Measurements from ENCODE around the gene LRBA.

The LRBA gene

DNA sequence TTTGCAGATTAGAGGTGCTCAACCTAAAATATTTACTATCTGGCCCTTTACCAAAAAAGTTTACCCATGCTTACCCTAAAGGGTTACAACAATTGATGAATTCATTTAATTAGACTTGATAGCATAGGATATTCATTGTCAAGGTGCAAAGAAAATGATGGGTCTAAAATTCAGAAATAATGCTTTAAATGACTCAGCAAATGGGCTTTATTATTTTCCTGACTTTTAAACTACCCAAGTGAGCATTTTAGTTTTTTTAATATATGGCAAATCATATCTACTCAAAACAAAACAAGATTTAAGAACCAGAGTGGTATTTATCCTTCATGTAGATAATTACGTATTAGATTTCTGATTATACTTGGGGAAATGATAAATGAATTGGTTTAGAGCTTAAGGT is 701.1 kb downstream of the LRBA start:
- ATAC-seq: no peak

- no peak for ATAC-seq
Measured at GRCh38 chr4:150310159-150310895, 704.8 kb downstream of the LRBA start.

- ATAC-seq: no peak
Measured at GRCh38 chr4:150308824-150309472, 706.1 kb downstream of the LRBA start.

GRCh38 chr4:150306719-150307118 is 708.4 kb downstream of the LRBA start:
- ATAC-seq: no peak

DNA sequence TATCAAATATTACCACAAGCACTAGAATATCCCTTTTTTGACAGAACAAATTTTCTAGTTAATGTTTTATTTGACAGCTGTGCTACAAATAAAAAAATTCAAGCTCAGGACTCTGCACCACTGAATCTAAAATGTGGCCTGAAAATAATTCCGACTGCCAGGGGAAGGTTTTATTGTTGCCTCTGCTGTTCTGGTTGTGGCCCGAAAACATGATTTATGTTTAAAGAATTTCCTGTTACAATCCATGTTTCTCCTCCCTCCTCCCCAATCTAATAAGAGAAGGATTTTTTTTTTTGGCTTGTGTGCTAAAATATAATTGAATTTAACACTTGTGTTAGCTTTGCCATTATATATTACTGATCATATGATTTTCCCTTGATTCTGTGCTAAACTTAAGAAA is 709.1 kb downstream of the LRBA start:
- ATAC-seq: no peak

DNA sequence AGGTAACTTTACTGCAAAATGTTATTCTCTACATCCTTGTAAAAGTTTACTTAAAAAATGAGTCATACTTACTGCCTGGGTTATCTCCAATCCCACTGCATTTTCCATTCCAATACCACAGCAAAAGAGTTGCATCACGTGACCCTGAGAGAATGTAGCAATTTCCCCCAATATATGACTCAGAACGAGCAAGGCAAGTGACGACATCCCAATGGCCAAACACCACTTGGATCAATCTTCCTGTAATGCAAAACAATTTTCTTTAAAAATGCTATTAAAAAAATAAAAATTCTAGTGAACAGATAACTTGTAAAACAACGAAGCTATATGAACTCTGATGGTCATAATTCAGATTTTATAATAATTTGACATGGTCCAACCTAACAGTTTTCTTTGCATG is 712.5 kb downstream of the LRBA start:
- peak in 1 of 2 donors; percentile 41 for ATAC-seq

DNA sequence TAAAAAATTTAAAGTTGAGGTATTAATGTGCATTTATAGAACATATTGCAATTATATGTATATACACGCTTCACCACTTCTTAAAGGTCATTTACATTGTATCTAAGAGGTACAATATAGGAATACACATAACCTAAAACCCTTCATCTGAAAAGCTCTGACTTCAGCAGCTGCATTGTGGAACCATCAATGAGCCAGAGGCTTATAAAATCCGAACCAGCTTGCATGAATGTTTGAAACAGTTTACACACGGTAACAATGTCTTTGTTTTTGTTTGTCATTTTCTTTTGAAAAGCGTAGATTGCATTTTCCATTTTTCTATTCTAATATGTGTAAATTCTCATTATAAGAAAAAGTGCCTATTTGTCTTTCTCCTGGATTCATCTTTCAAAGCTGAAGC is 715.3 kb downstream of the LRBA start:
- ATAC-seq: no peak

- ATAC-seq: no peak
Measured at GRCh38 chr4:150297861-150298474, 717.1 kb downstream of the LRBA start.

DNA sequence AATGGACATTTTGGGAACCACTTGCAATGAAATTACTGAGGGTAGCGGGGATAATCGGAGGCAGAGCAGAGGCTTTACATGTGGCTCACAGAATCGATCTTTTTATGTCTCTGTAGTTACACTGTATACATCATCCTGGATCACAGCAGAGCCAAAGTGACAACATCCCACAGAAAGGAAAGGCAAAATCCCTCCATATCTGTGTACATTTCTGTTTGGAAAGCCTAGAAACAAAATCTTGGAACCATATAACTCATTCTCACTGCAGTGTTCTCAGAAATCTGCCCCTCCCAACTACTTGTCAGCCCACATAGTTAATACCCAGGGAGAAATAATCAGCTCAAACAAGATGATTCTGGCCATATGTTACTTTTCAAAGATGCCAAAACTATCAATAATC is 725.2 kb downstream of the LRBA start:
- no peak for ATAC-seq

DNA sequence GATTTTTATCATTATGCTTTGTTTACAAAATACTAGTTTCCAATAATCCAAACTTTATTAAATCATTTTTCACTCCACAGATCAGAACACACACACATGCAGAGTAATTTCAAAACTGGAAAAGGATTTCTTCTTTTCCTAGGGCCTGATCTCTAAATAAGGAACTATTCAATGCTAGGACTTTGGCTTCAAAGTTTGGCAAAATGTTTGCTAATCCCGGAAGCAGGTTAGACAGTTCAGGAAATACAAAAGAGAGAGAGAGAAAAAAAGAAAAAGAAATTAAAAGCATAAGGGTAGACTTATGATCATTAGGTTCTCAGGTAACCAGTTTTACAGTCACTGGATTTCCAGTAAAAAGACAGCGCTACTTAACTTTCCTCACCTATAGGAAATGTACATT is 725.9 kb downstream of the LRBA start:
- ATAC-seq: no peak

- ATAC-seq: no peak
Measured at GRCh38 chr4:150286656-150287055, 728.4 kb downstream of the LRBA start.

GRCh38 chr4:150283689-150284088 is 731.4 kb downstream of the LRBA start:
- no peak for ATAC-seq

DNA sequence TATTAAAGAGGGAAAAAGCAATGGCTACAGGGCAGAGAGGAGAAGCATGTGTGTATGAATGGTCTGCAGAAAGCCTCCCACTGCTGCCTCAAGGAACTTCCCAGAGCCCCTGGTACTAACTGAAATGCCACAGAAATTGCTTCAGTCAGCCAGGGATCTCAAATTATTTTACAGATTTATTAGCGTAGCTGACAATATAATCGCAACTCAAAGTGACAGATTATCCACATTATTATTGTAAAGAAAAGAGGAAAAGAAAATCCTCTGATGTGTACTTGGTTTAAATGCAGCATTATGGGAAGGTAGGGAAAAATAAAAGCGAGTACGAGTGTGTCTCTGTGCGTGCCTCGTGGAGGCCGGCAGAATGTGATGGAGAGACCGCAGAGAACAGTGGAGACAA is 734.1 kb downstream of the LRBA start:
- ATAC-seq: no peak

GRCh38 chr4:150280081-150280895 is 734.8 kb downstream of the LRBA start:
- ATAC-seq: no peak

DNA sequence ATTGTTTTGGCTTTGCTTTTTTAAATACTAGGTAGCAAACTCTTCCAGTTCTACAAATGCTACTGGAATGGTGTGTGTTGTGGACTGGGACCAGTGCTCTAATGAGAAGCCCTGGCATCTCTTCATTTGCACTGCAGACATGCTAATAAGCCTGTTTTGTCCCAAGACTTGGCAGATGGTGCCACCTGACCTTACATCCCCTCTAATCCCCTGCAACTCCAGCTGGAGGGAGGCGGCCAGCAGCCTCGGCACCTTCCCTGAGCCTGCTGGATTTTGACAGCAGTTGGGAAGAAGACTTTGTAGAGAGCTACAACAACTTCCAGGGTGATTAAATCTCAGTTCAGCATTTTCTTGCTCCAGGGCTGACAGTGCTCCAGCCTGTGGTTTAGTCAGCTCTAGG is 736.9 kb downstream of the LRBA start:
- no peak for ATAC-seq

DNA sequence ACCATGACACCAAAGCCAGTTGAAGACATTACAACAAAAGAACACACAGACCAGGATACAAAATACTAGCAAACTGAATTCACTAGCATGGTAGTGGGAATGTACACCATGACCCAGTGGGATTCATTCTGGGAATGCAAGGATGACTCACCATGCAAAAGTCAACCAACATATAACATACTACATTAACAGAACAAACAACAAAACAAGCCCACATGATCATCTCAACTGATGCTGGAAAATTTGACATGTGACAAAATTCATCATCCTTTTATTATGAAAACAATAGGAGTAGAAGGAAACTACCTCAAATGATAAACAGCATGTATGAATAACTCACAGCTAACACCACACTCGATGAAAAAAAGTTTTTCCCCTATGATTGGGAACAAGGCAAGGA is 746.6 kb downstream of the LRBA start:
- ATAC-seq: no peak

GRCh38 chr4:150265806-150266205 is 749.3 kb downstream of the LRBA start:
- no peak for ATAC-seq

- no peak for ATAC-seq
Measured at GRCh38 chr4:150264595-150265161, 750.4 kb downstream of the LRBA start.

GRCh38 chr4:150262611-150263010 is 752.5 kb downstream of the LRBA start:
- no peak for ATAC-seq

DNA sequence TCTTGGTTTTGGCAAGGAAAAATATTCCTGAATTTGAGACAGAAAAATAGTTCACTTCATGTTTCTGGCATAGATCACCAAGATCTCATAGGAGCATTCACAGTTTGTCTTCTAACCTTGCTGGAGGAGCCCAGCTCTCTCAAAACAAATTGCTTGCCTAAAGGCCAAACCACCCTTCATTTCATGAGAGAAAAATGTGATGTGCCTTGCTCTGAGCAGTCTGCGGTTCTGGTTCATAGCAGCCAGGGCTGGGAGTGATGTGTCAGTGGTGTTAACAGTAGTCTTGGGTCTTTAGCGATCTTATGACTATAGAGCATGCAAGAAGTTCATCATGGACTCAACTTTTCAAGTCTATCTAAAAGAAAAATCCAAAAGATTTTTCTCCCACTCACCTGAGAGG is 753.5 kb downstream of the LRBA start:
- ATAC-seq: no peak

DNA sequence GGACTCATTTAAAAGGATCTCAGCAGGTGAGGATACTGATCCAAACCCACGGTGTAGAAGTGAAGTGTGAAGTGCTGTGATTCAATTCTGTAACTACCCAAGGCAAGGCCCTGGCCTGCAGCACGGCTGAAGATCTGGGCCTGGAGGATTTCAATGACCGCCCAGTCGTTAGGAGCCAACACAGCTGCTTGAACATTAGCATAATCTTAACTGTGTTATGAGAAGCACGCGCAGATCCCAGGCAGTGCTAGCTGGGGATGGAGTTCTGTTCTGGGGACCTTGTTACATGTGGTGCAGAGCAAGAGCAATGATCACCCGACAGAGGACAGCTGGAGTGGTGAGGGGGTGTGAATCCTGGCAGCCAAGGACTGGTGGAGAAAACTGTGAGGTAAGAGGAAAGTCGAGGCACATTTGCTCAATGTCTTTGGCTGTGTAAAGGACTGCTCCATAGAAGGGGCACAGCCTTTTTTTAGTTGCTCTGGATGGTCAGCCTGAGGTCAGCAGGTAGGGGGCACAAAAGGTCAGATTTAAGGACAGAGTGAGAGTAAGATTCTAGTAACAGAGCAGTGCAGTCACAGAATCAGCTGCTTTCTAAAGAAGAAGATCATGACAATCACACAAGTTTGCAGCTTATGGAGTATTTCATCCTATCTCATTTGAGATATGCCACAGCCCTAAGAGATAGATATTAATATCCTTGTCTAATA is 755.1 kb downstream of the LRBA start:
- ATAC-seq: no peak

GRCh38 chr4:150258569-150258968 is 756.5 kb downstream of the LRBA start:
- no peak for ATAC-seq

All from activated CD4-positive, CD25-positive, alpha-beta regulatory T cell treated with anti-CD3 and anti-CD28 coated beads, Interleukin-2, amount 50 U/mL, for 24 hours (primary cell).